K562 (cell line): ENCODE measurements around the gene HMX3.

Experiments
- CTCF ChIP-seq, 3 experiments: IDR thresholded peaks in 2 of 3; conservative IDR thresholded peaks in 1 of 3; 2 replicates each; pipeline ENCODE4 v1.5.1; 2011 to 2012; ENCODE audit warnings: low read length in 3 of 3, mild to moderate bottlenecking in 3 of 3, control low read depth in 2 of 3, improper control_type of control experiment in 1 of 3, inconsistent platforms in 1 of 3, low read depth in 1 of 3, mixed read lengths in 1 of 3, moderate library complexity in 1 of 3; ENCODE audit not compliant: insufficient read depth in 2 of 3
- EGR1 ChIP-seq: fragments of 450-650 bp; conservative IDR thresholded peaks from 2 replicates; pipeline ENCODE4 v1.6.1; 2017; ENCODE audit warnings: mild to moderate bottlenecking
- HBP1 ChIP-seq: fragments of 450-650 bp; formaldehyde crosslinking; IDR thresholded peaks from 2 replicates; pipeline ENCODE4 v1.4.0; 2022; ENCODE audit warnings: missing genetic modification characterization
- JUN ChIP-seq, 2 experiments: sonication (generic) in 1 of 2; formaldehyde crosslinking in 1 of 2; IDR thresholded peaks; 2 replicates each; pipeline versions ENCODE4 v1.6.1 to v1.8.0; 2012 to 2022; ENCODE audit warnings: borderline replicate concordance in 2 of 2, mild to moderate bottlenecking in 2 of 2, improper control_type of control experiment in 1 of 2, low read depth in 1 of 2, low read length in 1 of 2, missing genetic modification reagents in 1 of 2
- PREB ChIP-seq: sonication (generic); formaldehyde crosslinking; IDR thresholded peaks from 2 replicates; pipeline ENCODE4 v1.8.1; 2023; ENCODE audit warnings: mild to moderate bottlenecking, missing genetic modification reagents
- SMAD1 ChIP-seq: fragments of 150-350 bp; IDR thresholded peaks from 2 replicates; pipeline ENCODE4 v1.6.1; 2014; ENCODE audit warnings: low read length, low read depth; ENCODE audit not compliant: partially characterized antibody
- SREBF1 ChIP-seq: fragments of 150-350 bp; IDR thresholded peaks from 2 replicates; pipeline ENCODE4 v1.6.1; 2014; ENCODE audit warnings: antibody characterized with exemption, low read depth, low read length, borderline replicate concordance
- TGIF2 ChIP-seq: sonication (generic); formaldehyde crosslinking; IDR thresholded peaks from 2 replicates; pipeline ENCODE4 v1.8.1; 2022; ENCODE audit warnings: mild to moderate bottlenecking, missing genetic modification reagents, moderate library complexity
- ZNF695 ChIP-seq: fragments of 450-650 bp; formaldehyde crosslinking; IDR thresholded peaks from 2 replicates; pipeline ENCODE4 v1.4.0; 2020; ENCODE audit warnings: mild to moderate bottlenecking, moderate library complexity
- TF ChIP-seq, protein P1 (sequence below): fragments of 250-450 bp; sonication (Bioruptor Pico); IDR thresholded peaks from 2 replicates; pipeline ENCODE4 v1.4.0; 2020; ENCODE audit warnings: mild to moderate bottlenecking, moderate library complexity

- TF ChIP-seq CTCF (IDR thresholded peaks at IDR 0.05 in 2 of 3, conservative IDR thresholded peaks at IDR 0.05 in 1 of 3; ENCODE audit: insufficient read depth in 2 of 3, low read depth in 1 of 3, low read length in 3 of 3) (peak; percentile 83 to 87 (median 85)), ZNF695 (CRISPR knock-in tag) (no peak), JUN (IDR thresholded peaks at IDR 0.05; ENCODE audit: borderline replicate concordance, low read depth, low read length) (no peak), JUN (CRISPR knock-in tag; IDR thresholded peaks at IDR 0.05; ENCODE audit: borderline replicate concordance) (no peak), HBP1 (CRISPR knock-in tag) (no peak), EGR1 (no peak), PREB (CRISPR knock-in tag) (no peak), SREBF1 (no peak), SMAD1 (no peak), TGIF2 (CRISPR knock-in tag) (no peak)
- TF ChIP-seq, protein P1, sequence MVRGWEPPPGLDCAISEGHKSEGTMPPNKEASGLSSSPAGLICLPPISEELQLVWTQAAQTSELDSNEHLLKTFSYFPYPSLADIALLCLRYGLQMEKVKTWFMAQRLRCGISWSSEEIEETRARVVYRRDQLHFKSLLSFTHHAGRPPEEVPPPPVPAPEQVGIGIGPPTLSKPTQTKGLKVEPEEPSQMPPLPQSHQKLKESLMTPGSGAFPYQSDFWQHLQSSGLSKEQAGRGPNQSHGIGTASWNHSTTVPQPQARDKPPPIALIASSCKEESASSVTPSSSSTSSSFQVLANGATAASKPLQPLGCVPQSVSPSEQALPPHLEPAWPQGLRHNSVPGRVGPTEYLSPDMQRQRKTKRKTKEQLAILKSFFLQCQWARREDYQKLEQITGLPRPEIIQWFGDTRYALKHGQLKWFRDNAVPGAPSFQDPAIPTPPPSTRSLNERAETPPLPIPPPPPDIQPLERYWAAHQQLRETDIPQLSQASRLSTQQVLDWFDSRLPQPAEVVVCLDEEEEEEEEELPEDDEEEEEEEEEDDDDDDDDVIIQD (CRISPR knock-in tag) = no peak
Observed at GRCh38 chr10:123132576-123133477, 2.9 kb upstream of the HMX3 start.
